GM12874 (cell line): ENCODE data around the gene ERMARD.

Experiments
- CTCF ChIP-seq: IDR thresholded peaks from 2 replicates; pipeline ENCODE4 v1.5.1; 2011; ENCODE audit warnings: low read depth, mild to moderate bottlenecking, control low read depth, low read length, moderate library complexity; ENCODE audit not compliant: insufficient read depth

The ERMARD gene

GRCh38 chr6:169807229-169807628, 55.8 kb downstream of the ERMARD start:
- TF ChIP-seq CTCF = no peak

- no peak for TF ChIP-seq CTCF
These were observed 56.5 kb downstream of the ERMARD start for GRCh38 chr6:169807699-169808607.

- TF ChIP-seq CTCF = no peak
These were observed 57.2 kb downstream of the ERMARD start for GRCh38 chr6:169808608-169808967.

- TF ChIP-seq CTCF = no peak
These were observed 58.0 kb downstream of the ERMARD start for GRCh38 chr6:169809386-169809785.

- TF ChIP-seq CTCF = no peak
These were observed 58.9 kb downstream of the ERMARD start for GRCh38 chr6:169810066-169810989.

- TF ChIP-seq CTCF = no peak
These were observed 59.6 kb downstream of the ERMARD start for GRCh38 chr6:169811072-169811471.
